Right lobe of liver (tissue), 6 donors: ENCODE data around the gene PPARG. TPM values are rescaled to one million over a fixed set of nuclear protein-coding genes. Genes with fewer than 3 reads are reported as not detected.
A peak's percentile ranks its signal among the peaks of the same experiment; 100 is the strongest.

Experiments used
- ATAC-seq, 4 donors: fragments of 200-7000 bp; cut with Tn5 transposase; one replicate each; pipeline ENCODE4 v1.9.1; 2020; ENCODE audit warnings: mild to moderate bottlenecking in 4 of 4, moderate library complexity in 4 of 4
- DNase-seq, 3 donors: peaks; one replicate each; pipeline ENCODE4 v3.0.0-alpha.2; 2020
- H3K27ac ChIP-seq, 3 donors: fragments of 200-600 bp; one replicate each; pipeline ENCODE4 v1.8.0; 2022
- H3K27me3 ChIP-seq, 2 donors: fragments of 200-600 bp; one replicate each; pipeline ENCODE4 v1.8.0; 2022
- H3K36me3 ChIP-seq, 4 donors: fragments of 200-600 bp; sonication (generic) in 1 of 4; one replicate each; pipeline versions ENCODE4 v1.5.1 to v1.8.0; 2017 to 2022; ENCODE audit warnings: control low read depth in 1 of 4
- H3K4me1 ChIP-seq, 4 donors: fragments of 200-600 bp; sonication (generic) in 1 of 4; one replicate each; pipeline versions ENCODE4 v1.5.1 to v1.8.0; 2017 to 2022; ENCODE audit warnings: control low read depth in 1 of 4
- H3K4me3 ChIP-seq, 3 donors: fragments of 200-600 bp; one replicate each; pipeline ENCODE4 v1.8.0; 2022
- H3K9me3 ChIP-seq, 4 donors: fragments of 200-600 bp; sonication (generic) in 1 of 4; one replicate each; pipeline versions ENCODE4 v1.5.1 to v1.8.0; 2017 to 2022; ENCODE audit warnings: control low read depth in 1 of 4
- POLR2A ChIP-seq: fragments of 450-650 bp; IDR thresholded peaks from one replicate; pipeline ENCODE4 v1.6.1; 2017; ENCODE audit warnings: antibody characterized with exemption, mild to moderate bottlenecking
- WGBS: methylation state at CpG from one replicate; pipeline ENCODE4 v1.1.6; 2018; ENCODE audit warnings: low coverage, low lambda C conversion rate; ENCODE audit not compliant: insufficient coverage; ENCODE audit errors: missing lambda C conversion rate; 5-methylcytosine and 5-hydroxymethylcytosine counted together
- intact Hi-C, 2 donors: fragments of 100-400 bp; cut with DNase I; formaldehyde crosslinking; loops; one replicate each; pipeline versions ENCODE4 v1.11.2 to v1.14.1; 2022
- total RNA-seq, 6 experiments: library from RNA; depleted of rRNA in 2 of 6; stranded (reverse); fragments of >200 nt in 2 of 6; fragmentation: NEBNext Ultra II Directional in 3 of 6; extraction: Animal tissue kit (Norgen Biotek cat#: 25700) in 3 of 6; gene quantifications; one replicate each; pipeline versions ENCODE4 v1.1.0 to v1.2.4, GENCODE V29; 2016 to 2023
- TF ChIP-seq, protein P1 (sequence below), 4 donors: fragments of 200-600 bp in 3 of 4; fragments of 450-650 bp in 1 of 4; IDR thresholded peaks; one replicate each; pipeline versions ENCODE4 v1.5.1 to v1.8.0; 2016 to 2022; ENCODE audit warnings: antibody characterized with exemption in 4 of 4, mild to moderate bottlenecking in 2 of 4
- donor health status: DM: no; HTN: yes; CAD: no.
- donor health status: DM: no; HTN: no; CAD: no.
- donor health status: DM: no; HTN: no; CAD: no.
- donor health status: DM: no; HTN: yes; CAD: no.
- donor health status: DM: no; HTN: yes; CAD: no.

The PPARG gene
- total RNA-seq, 6 experiments from 2014 or later: 4.9 to 15.8 (median 10.8) TPM

GRCh38 chr3:12399226-12399625, 110.4 kb downstream of the PPARG start:
- no peak overlapping the region for H3K4me3 ChIP-seq
- no peak for DNase-seq
- no peaks in the 10 kb centered on the region for H3K36me3 ChIP-seq
- no peaks in the 10 kb centered on the region for H3K9me3 ChIP-seq
- ATAC-seq: no peak
- H3K27me3 ChIP-seq: no peaks in the 10 kb centered on the region
- WGBS: 80% methylated on average over 1 of the region's 1 CpG
- no peak overlapping the region for H3K27ac ChIP-seq
- peaks cover 0 to 7% (median 3%) of the 10 kb centered on the region in 4 donors for H3K4me1 ChIP-seq
- intact Hi-C loops: no loop called here
- no peak for TF ChIP-seq POLR2A
- TF ChIP-seq, protein P1, sequence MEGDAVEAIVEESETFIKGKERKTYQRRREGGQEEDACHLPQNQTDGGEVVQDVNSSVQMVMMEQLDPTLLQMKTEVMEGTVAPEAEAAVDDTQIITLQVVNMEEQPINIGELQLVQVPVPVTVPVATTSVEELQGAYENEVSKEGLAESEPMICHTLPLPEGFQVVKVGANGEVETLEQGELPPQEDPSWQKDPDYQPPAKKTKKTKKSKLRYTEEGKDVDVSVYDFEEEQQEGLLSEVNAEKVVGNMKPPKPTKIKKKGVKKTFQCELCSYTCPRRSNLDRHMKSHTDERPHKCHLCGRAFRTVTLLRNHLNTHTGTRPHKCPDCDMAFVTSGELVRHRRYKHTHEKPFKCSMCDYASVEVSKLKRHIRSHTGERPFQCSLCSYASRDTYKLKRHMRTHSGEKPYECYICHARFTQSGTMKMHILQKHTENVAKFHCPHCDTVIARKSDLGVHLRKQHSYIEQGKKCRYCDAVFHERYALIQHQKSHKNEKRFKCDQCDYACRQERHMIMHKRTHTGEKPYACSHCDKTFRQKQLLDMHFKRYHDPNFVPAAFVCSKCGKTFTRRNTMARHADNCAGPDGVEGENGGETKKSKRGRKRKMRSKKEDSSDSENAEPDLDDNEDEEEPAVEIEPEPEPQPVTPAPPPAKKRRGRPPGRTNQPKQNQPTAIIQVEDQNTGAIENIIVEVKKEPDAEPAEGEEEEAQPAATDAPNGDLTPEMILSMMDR (IDR thresholded peaks at IDR 0.05): no peak

DNA sequence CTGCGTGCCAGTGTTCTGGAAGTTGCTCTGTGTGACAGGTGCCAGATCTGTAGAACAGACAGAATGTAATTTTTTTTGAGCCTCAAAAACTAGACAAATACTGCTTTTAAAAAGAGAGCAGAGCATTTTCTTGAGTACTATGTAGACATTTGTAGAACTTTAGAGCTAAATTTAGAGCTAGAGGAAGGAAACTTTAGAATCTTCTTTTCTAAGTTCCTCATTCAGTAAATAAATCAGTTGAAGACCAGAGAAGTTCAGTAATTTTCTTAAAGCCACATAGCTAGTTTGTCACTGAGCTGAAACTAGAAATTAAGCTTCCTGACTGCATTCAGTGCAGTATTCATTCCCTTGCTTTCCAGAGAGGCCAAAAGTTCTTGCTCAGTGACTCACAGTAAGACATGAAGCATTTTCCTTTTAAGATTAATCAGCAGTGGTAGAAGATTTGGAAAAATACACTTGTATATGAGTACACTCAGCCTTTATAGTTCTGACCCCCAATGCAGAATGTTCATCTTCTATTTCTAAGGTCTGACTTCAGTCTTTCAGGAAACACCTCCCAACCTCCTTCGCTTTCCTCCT, 111.8 kb downstream of the PPARG start:
- H3K4me3 ChIP-seq: no peak overlapping the region
- WGBS: 83% methylated on average over 2 of the region's 2 CpGs
- no peak overlapping the region for H3K27ac ChIP-seq
- H3K27me3 ChIP-seq: no peaks in the 10 kb centered on the region
- intact Hi-C loops: no loop called here
- H3K4me1 ChIP-seq: peaks cover 0 to 12% (median 3%) of the 10 kb centered on the region in 4 donors
- TF ChIP-seq POLR2A: no peak
- TF ChIP-seq, protein P1 (IDR thresholded peaks at IDR 0.05): no peak
- H3K36me3 ChIP-seq: no peaks in the 10 kb centered on the region
- no peaks in the 10 kb centered on the region for H3K9me3 ChIP-seq
- DNase-seq: no peak
- ATAC-seq: no peak

GRCh38 chr3:12401208-12401607, 112.3 kb downstream of the PPARG start:
- H3K27me3 ChIP-seq: no peaks in the 10 kb centered on the region
- TF ChIP-seq, protein P1 (IDR thresholded peaks at IDR 0.05): no peak
- TF ChIP-seq POLR2A: no peak
- H3K4me3 ChIP-seq: no peak overlapping the region
- H3K9me3 ChIP-seq: no peaks in the 10 kb centered on the region
- WGBS: 94% methylated on average over 4 of the region's 4 CpGs
- H3K4me1 ChIP-seq: peaks cover 0 to 15% (median 5%) of the 10 kb centered on the region in 4 donors
- H3K36me3 ChIP-seq: no peaks in the 10 kb centered on the region
- ATAC-seq: no peak
- H3K27ac ChIP-seq: no peak overlapping the region
- intact Hi-C loops: no loop called here
- no peak for DNase-seq

DNA sequence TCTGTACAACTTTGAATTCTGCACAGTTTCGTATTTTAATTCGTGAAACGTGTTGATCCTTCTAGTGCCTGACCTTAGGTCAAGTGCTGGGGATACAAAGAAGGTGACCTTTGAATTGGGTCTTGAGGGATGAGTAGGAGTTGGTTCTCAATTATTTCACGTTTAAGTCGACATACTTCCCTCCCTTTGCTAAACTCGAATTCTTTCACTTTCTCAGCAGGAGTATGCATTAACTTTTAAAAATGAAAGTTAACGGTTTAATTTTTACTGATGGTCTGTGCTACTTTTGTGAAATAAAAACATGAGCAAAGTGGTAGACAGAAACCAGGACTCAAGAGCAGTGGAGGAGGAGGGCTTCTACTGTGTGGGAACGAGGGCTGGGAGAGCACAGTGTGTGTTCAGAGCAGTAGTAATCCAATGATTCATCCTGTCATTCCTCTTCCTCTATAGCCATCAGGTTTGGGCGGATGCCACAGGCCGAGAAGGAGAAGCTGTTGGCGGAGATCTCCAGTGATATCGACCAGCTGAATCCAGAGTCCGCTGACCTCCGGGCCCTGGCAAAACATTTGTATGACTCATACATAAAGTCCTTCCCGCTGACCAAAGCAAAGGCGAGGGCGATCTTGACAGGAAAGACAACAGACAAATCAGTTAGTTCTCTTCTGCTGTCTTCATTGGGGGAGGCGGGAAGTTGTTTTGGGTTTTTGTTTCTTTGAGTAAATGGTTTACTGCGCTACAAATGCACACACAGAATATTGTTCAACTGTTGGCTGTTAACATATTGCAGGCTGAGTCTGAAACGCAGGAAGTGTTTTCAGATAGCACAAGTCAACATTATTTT, 116.8 kb downstream of the PPARG start:
- Histone ChIP-seq H3K36me3 (no peaks in the 10 kb centered on the region), H3K27ac (peak overlapping the region; percentile 42 to 73 (median 53)), H3K9me3 (no peaks in the 10 kb centered on the region), H3K27me3 (no peaks in the 10 kb centered on the region), H3K4me1 (peaks cover 0 to 47% (median 15%) of the 10 kb centered on the region in 4 donors), H3K4me3 (peak overlapping the region in 2 of 3 donors; percentile 23 to 42)
- intact Hi-C loops: loop anchor here in 1 of 2 donors (5.0 kb wide), 1 partner anchor 53 kb away; no protein-coding TSS in a partner anchor
- peak; percentile 75 for TF ChIP-seq POLR2A
- TF ChIP-seq, protein P1 (IDR thresholded peaks at IDR 0.05): no peak
- WGBS: 16% methylated on average over 17 of the region's 20 CpGs
- DNase-seq (peak; percentile 95 to 97 (median 95)), ATAC-seq (peak; percentile 77 to 91 (median 82))
